Subcutaneous adipose tissue (tissue), 4 donors: ENCODE measurements around the gene COQ2. TPM values are rescaled to one million over a fixed set of nuclear protein-coding genes. Genes with fewer than 3 reads are reported as not detected.

Experiments
- CTCF ChIP-seq: fragments of 450-650 bp; IDR thresholded peaks from one replicate; pipeline ENCODE4 v1.5.1; 2016; ENCODE audit warnings: low read depth, mild to moderate bottlenecking, control low read depth, antibody characterized with exemption, moderate library complexity
- total RNA-seq, 4 donors: library from RNA; depleted of rRNA; stranded (reverse); fragments of >200 nt; gene quantifications; one replicate each; pipeline ENCODE4 v1.1.0, GENCODE V29; 2016

The COQ2 gene
- total RNA-seq, 4 donors from 2014 or later: 6.8 to 13.3 (median 9.3) TPM

GRCh38 chr4:83305187-83305586 is 20.6 kb upstream of the COQ2 start:
- TF ChIP-seq CTCF: no peak

- TF ChIP-seq CTCF: no peak
Observed at GRCh38 chr4:83297548-83298260, 13.1 kb upstream of the COQ2 start.

- TF ChIP-seq CTCF: no peak
Observed at GRCh38 chr4:83293305-83294046, 8.9 kb upstream of the COQ2 start.

GRCh38 chr4:83285055-83285407 is 433 bp upstream of the COQ2 start:
- no peak for TF ChIP-seq CTCF

GRCh38 chr4:83283181-83283580 is 1.4 kb downstream of the COQ2 start:
- no peak for TF ChIP-seq CTCF

- no peak for TF ChIP-seq CTCF
Observed at GRCh38 chr4:83282049-83282535, 2.5 kb downstream of the COQ2 start.

GRCh38 chr4:83281307-83281706 is 3.3 kb downstream of the COQ2 start:
- TF ChIP-seq CTCF: no peak
